Activated naive CD4-positive, alpha-beta T cell treated with anti-CD3 and anti-CD28 coated beads for 36 hours (primary cell): ENCODE measurements around the gene MRPS24. TPM values are rescaled to one million over a fixed set of nuclear protein-coding genes. Genes with fewer than 3 reads are reported as not detected.
A peak's percentile ranks its signal among the peaks of the same experiment; 100 is the strongest.
"Not testable (repeated sequence)": the region's sequence is repeated elsewhere in the genome, so short reads cannot be mapped to it uniquely, and the experiment has no call there.

Experiments used
- CTCF ChIA-PET: fragments of 350-600 bp; sonication (Branson Sonifier 250); formaldehyde crosslinking; loops from one replicate; lab custom pipeline; 2021; ENCODE audit warnings: antibody characterized with exemption; lab: Charles Lee
- DNase-seq: peaks from one replicate; pipeline ENCODE4 v3.0.0-alpha.2; 2020
- H3K27ac Mint-ChIP-seq: one replicate; pipeline ENCODE4 v1.8.0; 2021; ENCODE audit warnings: mild to moderate bottlenecking, mixed read lengths
- H3K27me3 Mint-ChIP-seq: one replicate; pipeline ENCODE4 v1.8.0; 2021; ENCODE audit warnings: low read depth, mixed read lengths
- H3K36me3 Mint-ChIP-seq: one replicate; pipeline ENCODE4 v1.8.0; 2021; ENCODE audit warnings: low read depth, mixed read lengths
- H3K4me1 Mint-ChIP-seq: one replicate; pipeline ENCODE4 v1.8.0; 2021; ENCODE audit warnings: low read depth, mixed read lengths
- H3K4me3 Mint-ChIP-seq: one replicate; pipeline ENCODE4 v1.8.0; 2021; ENCODE audit warnings: mild to moderate bottlenecking, moderate library complexity, mixed read lengths
- H3K9me3 Mint-ChIP-seq: one replicate; pipeline ENCODE4 v1.8.0; 2021; ENCODE audit warnings: mixed read lengths
- intact Hi-C: fragments of 100-400 bp; cut with micrococcal nuclease; formaldehyde crosslinking; loops from one replicate; pipeline ENCODE4 v1.15.1; 2023
- total RNA-seq, 2 experiments: library from RNA; stranded (reverse); gene quantifications; one replicate each; pipeline ENCODE4 v1.2.3, GENCODE V29; 2021

The MRPS24 gene
- total RNA-seq, 2 experiments from 2014 or later: 153 TPM

DNA sequence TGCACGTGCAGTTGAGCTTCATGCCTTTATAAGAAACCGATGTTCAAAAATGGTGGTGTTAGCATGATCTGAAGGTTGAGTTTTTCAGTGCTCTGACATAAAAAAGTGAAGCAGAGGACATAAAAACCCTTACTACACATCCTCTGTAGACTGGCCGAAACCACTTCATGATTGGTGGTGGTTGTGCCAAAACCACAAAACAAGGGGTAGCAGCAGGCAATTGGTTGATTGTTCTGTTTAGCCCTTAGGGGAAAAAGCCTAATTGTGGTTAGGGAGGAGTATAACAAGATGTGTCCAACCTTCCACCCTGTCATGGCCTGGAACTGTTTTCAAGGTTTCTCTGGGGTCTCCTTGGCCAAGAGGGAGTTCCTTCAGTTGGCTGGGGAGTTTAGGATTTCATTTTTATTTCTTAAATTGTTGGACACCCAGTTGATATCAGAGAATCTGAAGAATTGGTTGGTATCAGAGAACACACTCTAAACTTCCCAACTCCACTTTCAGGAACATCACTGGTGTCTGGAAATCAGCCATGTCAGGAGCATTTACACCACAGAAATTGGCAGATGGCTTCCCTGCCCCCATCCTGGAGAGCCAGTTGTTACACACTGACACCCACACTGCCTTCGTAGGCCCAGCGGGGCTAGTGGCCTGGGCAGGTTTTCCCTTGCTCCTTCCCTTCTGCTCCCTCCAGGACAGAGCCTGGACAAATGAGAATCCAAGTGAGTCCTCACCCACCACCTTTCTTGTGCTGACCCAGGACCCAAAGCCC is 18.8 kb downstream of the MRPS24 start:
- CTCF ChIA-PET: no interaction called here
- no peaks in the 10 kb centered on the region for H3K27me3 Mint-ChIP-seq
- H3K4me3 Mint-ChIP-seq: no peak overlapping the region
- intact Hi-C loops: no loop called here
- no peaks in the 10 kb centered on the region for H3K9me3 Mint-ChIP-seq
- no peak overlapping the region for H3K27ac Mint-ChIP-seq
- no peaks in the 10 kb centered on the region for H3K36me3 Mint-ChIP-seq
- no peaks in the 10 kb centered on the region for H3K4me1 Mint-ChIP-seq
- DNase-seq: no peak

- H3K27ac Mint-ChIP-seq: no peak overlapping the region
- H3K27me3 Mint-ChIP-seq: no peaks in the 10 kb centered on the region
- no peaks in the 10 kb centered on the region for H3K9me3 Mint-ChIP-seq
- intact Hi-C loops: no loop called here
- no peaks in the 10 kb centered on the region for H3K36me3 Mint-ChIP-seq
- no peak overlapping the region for H3K4me3 Mint-ChIP-seq
- H3K4me1 Mint-ChIP-seq: no peaks in the 10 kb centered on the region
- CTCF ChIA-PET: interaction anchor here (0.8 to 2.4 kb wide), 3 partner anchors 10 to 266 kb away, joined by 3 to 19 read pairs (median 15); partner anchors contain the start of genes COA1 and STK17A
- no peak for DNase-seq
Measured at GRCh38 chr7:43849047-43849446, 20.3 kb downstream of the MRPS24 start.

- no peak overlapping the region for H3K27ac Mint-ChIP-seq
- no peaks in the 10 kb centered on the region for H3K36me3 Mint-ChIP-seq
- H3K27me3 Mint-ChIP-seq: no peaks in the 10 kb centered on the region
- no peaks in the 10 kb centered on the region for H3K9me3 Mint-ChIP-seq
- intact Hi-C loops: no loop called here
- H3K4me1 Mint-ChIP-seq: no peaks in the 10 kb centered on the region
- no peak for DNase-seq
- no peak overlapping the region for H3K4me3 Mint-ChIP-seq
- CTCF ChIA-PET: interaction anchor here (0.6 to 2.4 kb wide), 3 partner anchors 9 to 265 kb away, joined by 4 to 19 read pairs (median 15); partner anchors contain the start of gene STK17A
Measured at GRCh38 chr7:43847496-43847895, 21.8 kb downstream of the MRPS24 start.

DNA sequence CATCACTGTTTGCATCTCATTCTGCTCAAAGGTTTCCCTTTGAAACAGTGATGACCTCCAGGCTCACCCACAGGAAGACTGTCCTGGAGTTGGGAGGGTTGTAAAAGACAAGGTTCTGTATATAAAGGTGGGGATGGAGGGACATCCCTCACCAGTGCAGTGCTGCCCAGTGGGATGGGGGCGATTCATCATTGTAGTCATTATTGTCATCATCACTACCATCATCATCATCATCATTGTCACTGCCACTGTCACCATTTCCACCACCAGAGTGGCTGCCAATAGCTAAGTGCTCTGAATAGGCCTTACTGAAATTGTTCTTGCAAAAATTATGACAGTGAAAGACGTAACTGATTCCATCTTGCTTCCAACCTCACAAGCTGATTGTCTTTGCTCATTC is 24.7 kb downstream of the MRPS24 start:
- H3K27me3 Mint-ChIP-seq: no peaks in the 10 kb centered on the region
- no peak overlapping the region for H3K4me3 Mint-ChIP-seq
- no peaks in the 10 kb centered on the region for H3K4me1 Mint-ChIP-seq
- CTCF ChIA-PET: interaction anchor here (0.7 to 2.7 kb wide), 2 partner anchors 262 to 301 kb away, joined by 3 to 15 read pairs; partner anchors contain the start of gene STK17A
- no peaks in the 10 kb centered on the region for H3K36me3 Mint-ChIP-seq
- no peak for DNase-seq
- no peaks in the 10 kb centered on the region for H3K9me3 Mint-ChIP-seq
- no peak overlapping the region for H3K27ac Mint-ChIP-seq
- intact Hi-C loops: no loop called here

GRCh38 chr7:43844257-43844656 is 25.1 kb downstream of the MRPS24 start:
- no peaks in the 10 kb centered on the region for H3K9me3 Mint-ChIP-seq
- CTCF ChIA-PET: interaction anchor here (0.6 to 2.7 kb wide), 3 partner anchors 124 to 300 kb away, joined by 3 to 15 read pairs (median 4); partner anchors contain the start of gene STK17A
- intact Hi-C loops: no loop called here
- H3K36me3 Mint-ChIP-seq: no peaks in the 10 kb centered on the region
- no peak overlapping the region for H3K4me3 Mint-ChIP-seq
- H3K27ac Mint-ChIP-seq: no peak overlapping the region
- no peaks in the 10 kb centered on the region for H3K27me3 Mint-ChIP-seq
- no peak for DNase-seq
- H3K4me1 Mint-ChIP-seq: no peaks in the 10 kb centered on the region

DNA sequence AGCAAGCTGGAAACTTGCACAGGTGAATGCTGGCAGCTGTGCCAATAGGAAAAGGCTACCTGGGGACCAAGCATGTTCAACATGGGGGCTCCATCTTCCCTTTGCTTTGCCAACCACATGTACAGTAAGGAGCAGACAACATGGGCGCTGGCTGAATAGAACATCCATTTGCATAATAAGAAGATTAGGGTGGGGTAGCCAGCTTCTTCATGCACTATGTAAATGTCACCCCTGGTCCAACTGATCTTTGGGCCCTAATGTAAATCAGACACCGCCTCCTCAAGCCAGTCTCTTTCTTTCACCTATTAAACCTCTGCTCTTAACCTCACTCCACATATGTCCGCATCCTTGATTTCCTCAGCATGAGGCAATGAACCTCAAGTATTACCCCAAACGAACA is 26.0 kb downstream of the MRPS24 start:
- intact Hi-C loops: no loop called here
- Mint-ChIP-seq H3K27me3 (no peaks in the 10 kb centered on the region), H3K4me1 (peaks cover 8% of the 10 kb centered on the region), H3K36me3 (no peaks in the 10 kb centered on the region), H3K4me3 (no peak overlapping the region), H3K9me3 (no peaks in the 10 kb centered on the region), H3K27ac (no peak overlapping the region)
- no peak for DNase-seq
- CTCF ChIA-PET: interaction anchor here (2.7 kb wide), 1 partner anchor 261 kb away, joined by 15 read pairs; the partner anchor contains the start of gene STK17A

GRCh38 chr7:43838201-43838658 is 31.1 kb downstream of the MRPS24 start:
- peaks cover 26% of the 10 kb centered on the region for H3K4me1 Mint-ChIP-seq
- H3K9me3 Mint-ChIP-seq: peaks cover 2% of the 10 kb centered on the region
- CTCF ChIA-PET: interaction anchor here (0.6 to 8.6 kb wide), 41 partner anchors 10 to 570 kb away, joined by 3 to 131 read pairs (median 5); partner anchors contain the start of genes BLVRA, COA1 and STK17A
- no peaks in the 10 kb centered on the region for H3K27me3 Mint-ChIP-seq
- no peaks in the 10 kb centered on the region for H3K36me3 Mint-ChIP-seq
- no peak overlapping the region for H3K27ac Mint-ChIP-seq
- DNase-seq: no peak
- intact Hi-C loops: loop anchor here (2.0 kb wide), 2 partner anchors 73 to 117 kb away; no protein-coding TSS in a partner anchor
- no peak overlapping the region for H3K4me3 Mint-ChIP-seq

- H3K27me3 Mint-ChIP-seq: no peaks in the 10 kb centered on the region
- H3K36me3 Mint-ChIP-seq: peaks cover 2% of the 10 kb centered on the region
- CTCF ChIA-PET: interaction anchor here (0.6 to 8.6 kb wide), 8 partner anchors 24 to 263 kb away, joined by 3 to 131 read pairs (median 4); partner anchors contain the start of gene STK17A
- peaks cover 13% of the 10 kb centered on the region for H3K9me3 Mint-ChIP-seq
- intact Hi-C loops: loop anchor here (1.0 to 5.0 kb wide), 5 partner anchors 77 to 902 kb away; partner anchors contain the start of genes BLVRA, MRPL32 and PSMA2
- H3K4me3 Mint-ChIP-seq: peak overlapping the region; percentile 64
- peak; percentile 55 for DNase-seq
- peaks cover 34% of the 10 kb centered on the region for H3K4me1 Mint-ChIP-seq
- H3K27ac Mint-ChIP-seq: peak overlapping the region; percentile 76
Measured at GRCh38 chr7:43834463-43835251, 34.7 kb downstream of the MRPS24 start.

- not testable (repeated sequence) for DNase-seq, H3K36me3 Mint-ChIP-seq, H3K4me3 Mint-ChIP-seq, H3K27ac Mint-ChIP-seq, H3K27me3 Mint-ChIP-seq
- intact Hi-C loops: loop anchor here (5.0 kb wide), 2 partner anchors 74 to 899 kb away; partner anchors contain the start of genes BLVRA, MRPL32 and PSMA2
- peaks cover 26% of the 10 kb centered on the region for H3K4me1 Mint-ChIP-seq
- H3K9me3 Mint-ChIP-seq: peaks cover 13% of the 10 kb centered on the region
- CTCF ChIA-PET: interaction anchor here (0.8 kb wide), 1 partner anchor 249 kb away, joined by 3 read pairs; no protein-coding TSS in a partner anchor
Measured at GRCh38 chr7:43830917-43831316, 38.4 kb downstream of the MRPS24 start.

DNA sequence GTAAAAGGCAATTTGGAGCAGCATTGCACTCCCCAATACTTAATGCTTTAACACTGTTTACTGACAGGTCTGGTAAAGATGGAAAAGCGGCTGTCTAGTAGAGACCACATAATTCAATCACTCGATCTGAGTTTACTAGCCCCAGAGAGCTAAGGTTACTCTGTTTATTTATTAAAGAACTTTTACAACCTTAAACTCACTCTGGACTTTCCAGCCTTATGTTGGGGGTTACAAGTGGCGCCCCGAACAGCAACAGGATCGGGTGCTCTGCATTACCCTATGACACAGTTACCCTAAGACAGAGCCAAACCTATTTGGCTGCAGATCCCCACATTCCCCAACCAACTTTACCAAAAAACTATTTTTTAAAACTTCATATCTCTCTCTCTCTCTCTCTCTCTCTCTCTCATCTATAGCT is 43.9 kb downstream of the MRPS24 start:
- intact Hi-C loops: no loop called here
- no peak for DNase-seq
- Mint-ChIP-seq H3K36me3 (no peaks in the 10 kb centered on the region), H3K27me3 (peaks cover 13% of the 10 kb centered on the region), H3K27ac (no peak overlapping the region), H3K4me1 (no peaks in the 10 kb centered on the region), H3K9me3 (no peaks in the 10 kb centered on the region), H3K4me3 (no peak overlapping the region)
- CTCF ChIA-PET: interaction anchor here (0.8 to 1.2 kb wide), 5 partner anchors 13 to 243 kb away, joined by 3 to 6 read pairs (median 3); partner anchors contain the start of gene STK17A

GRCh38 chr7:43824963-43825362 is 44.4 kb downstream of the MRPS24 start:
- no peaks in the 10 kb centered on the region for H3K36me3 Mint-ChIP-seq
- peaks cover 13% of the 10 kb centered on the region for H3K27me3 Mint-ChIP-seq
- no peaks in the 10 kb centered on the region for H3K9me3 Mint-ChIP-seq
- no peak for DNase-seq
- intact Hi-C loops: no loop called here
- H3K27ac Mint-ChIP-seq: no peak overlapping the region
- H3K4me1 Mint-ChIP-seq: no peaks in the 10 kb centered on the region
- no peak overlapping the region for H3K4me3 Mint-ChIP-seq
- CTCF ChIA-PET: interaction anchor here (0.9 to 1.2 kb wide), 4 partner anchors 13 to 242 kb away, joined by 3 to 6 read pairs (median 4); partner anchors contain the start of gene STK17A
